Measurements from ENCODE around the gene HEY2. TPM values are rescaled to one million over a fixed set of nuclear protein-coding genes. Genes with fewer than 3 reads are reported as not detected.
A peak's percentile ranks its signal among the peaks of the same experiment; 100 is the strongest.

HEY2 gene
- total and polyA plus RNA-seq, 10 of the 15 experiments (the other 5 are each of a cell fraction or from before 2014, with no cell fraction given) = 0.01 to 0.32 (median 0.08) TPM; not detected in 4

DNA sequence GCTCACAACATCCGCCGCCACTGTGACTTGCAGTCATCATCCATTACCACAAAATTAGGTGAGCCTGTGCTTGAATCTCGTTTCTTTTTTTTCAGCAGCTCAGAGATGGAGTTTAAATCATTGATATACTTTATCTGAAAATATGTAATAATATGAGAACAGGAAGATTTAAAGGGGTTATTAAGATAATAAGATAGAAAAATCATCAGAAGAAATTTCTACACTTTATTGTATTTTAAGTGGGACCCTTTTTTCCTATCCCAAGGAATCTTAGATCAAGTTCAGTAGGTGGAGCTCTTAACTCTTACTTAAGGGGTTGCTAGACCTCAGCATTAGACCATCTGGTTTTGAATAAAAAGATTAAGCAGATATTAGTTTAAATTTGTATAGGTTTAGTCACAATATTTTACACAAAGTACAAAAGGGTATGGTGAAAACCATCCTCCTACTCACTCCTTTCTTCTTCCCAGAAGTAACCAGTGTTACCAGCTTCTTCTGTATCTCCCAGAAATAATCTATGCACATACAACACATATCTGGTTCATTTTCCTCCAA, 32.0 kb downstream of the HEY2 start (continued):
- TF ChIP-seq MYC (IDR thresholded peaks at IDR 0.05; ENCODE audit: insufficient read depth, insufficient read length, insufficient replicate concordance, low read length, severe bottlenecking) = no peak
- TF ChIP-seq, protein P1, sequence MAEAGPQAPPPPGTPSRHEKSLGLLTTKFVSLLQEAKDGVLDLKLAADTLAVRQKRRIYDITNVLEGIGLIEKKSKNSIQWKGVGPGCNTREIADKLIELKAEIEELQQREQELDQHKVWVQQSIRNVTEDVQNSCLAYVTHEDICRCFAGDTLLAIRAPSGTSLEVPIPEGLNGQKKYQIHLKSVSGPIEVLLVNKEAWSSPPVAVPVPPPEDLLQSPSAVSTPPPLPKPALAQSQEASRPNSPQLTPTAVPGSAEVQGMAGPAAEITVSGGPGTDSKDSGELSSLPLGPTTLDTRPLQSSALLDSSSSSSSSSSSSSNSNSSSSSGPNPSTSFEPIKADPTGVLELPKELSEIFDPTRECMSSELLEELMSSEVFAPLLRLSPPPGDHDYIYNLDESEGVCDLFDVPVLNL (IDR thresholded peaks at IDR 0.05; ENCODE audit: low read depth, low read length) = no peak
- TF ChIP-seq CBFB (IDR thresholded peaks at IDR 0.05; ENCODE audit: low read depth) = no peak
- TF ChIP-seq ZNF622 (IDR thresholded peaks at IDR 0.05) = no peak
- peak; percentile 50; the same call in 1 of the 2 replicates for TF ChIP-seq YY1 (IDR thresholded peaks at IDR 0.05; ENCODE audit: low read depth, low read length)
- no peak for TF ChIP-seq FOXM1 (IDR thresholded peaks at IDR 0.05; ENCODE audit: low read depth, low read length)
- TF ChIP-seq, protein P2, sequence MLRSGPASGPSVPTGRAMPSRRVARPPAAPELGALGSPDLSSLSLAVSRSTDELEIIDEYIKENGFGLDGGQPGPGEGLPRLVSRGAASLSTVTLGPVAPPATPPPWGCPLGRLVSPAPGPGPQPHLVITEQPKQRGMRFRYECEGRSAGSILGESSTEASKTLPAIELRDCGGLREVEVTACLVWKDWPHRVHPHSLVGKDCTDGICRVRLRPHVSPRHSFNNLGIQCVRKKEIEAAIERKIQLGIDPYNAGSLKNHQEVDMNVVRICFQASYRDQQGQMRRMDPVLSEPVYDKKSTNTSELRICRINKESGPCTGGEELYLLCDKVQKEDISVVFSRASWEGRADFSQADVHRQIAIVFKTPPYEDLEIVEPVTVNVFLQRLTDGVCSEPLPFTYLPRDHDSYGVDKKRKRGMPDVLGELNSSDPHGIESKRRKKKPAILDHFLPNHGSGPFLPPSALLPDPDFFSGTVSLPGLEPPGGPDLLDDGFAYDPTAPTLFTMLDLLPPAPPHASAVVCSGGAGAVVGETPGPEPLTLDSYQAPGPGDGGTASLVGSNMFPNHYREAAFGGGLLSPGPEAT (IDR thresholded peaks at IDR 0.05; ENCODE audit: low read depth) = no peak
- peak; percentile 61 for TF ChIP-seq RAD21 (IDR thresholded peaks at IDR 0.05; ENCODE audit: insufficient read depth, low read depth, low read length)
- TF ChIP-seq, protein P3, sequence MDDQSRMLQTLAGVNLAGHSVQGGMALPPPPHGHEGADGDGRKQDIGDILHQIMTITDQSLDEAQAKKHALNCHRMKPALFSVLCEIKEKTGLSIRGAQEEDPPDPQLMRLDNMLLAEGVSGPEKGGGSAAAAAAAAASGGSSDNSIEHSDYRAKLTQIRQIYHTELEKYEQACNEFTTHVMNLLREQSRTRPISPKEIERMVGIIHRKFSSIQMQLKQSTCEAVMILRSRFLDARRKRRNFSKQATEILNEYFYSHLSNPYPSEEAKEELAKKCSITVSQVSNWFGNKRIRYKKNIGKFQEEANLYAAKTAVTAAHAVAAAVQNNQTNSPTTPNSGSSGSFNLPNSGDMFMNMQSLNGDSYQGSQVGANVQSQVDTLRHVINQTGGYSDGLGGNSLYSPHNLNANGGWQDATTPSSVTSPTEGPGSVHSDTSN (IDR thresholded peaks at IDR 0.05; ENCODE audit: insufficient replicate concordance, low read depth, low read length) = no peak
- TF ChIP-seq SRF (IDR thresholded peaks at IDR 0.05; ENCODE audit: low read depth in 2 of 2, low read length in 2 of 2) = no peak
- TF ChIP-seq MEF2A (IDR thresholded peaks at IDR 0.05; ENCODE audit: insufficient read depth, low read depth, low read length) = no peak
- TF ChIP-seq, protein P4, sequence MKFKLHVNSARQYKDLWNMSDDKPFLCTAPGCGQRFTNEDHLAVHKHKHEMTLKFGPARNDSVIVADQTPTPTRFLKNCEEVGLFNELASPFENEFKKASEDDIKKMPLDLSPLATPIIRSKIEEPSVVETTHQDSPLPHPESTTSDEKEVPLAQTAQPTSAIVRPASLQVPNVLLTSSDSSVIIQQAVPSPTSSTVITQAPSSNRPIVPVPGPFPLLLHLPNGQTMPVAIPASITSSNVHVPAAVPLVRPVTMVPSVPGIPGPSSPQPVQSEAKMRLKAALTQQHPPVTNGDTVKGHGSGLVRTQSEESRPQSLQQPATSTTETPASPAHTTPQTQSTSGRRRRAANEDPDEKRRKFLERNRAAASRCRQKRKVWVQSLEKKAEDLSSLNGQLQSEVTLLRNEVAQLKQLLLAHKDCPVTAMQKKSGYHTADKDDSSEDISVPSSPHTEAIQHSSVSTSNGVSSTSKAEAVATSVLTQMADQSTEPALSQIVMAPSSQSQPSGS (IDR thresholded peaks at IDR 0.05; ENCODE audit: low read length) = no peak
- TF ChIP-seq SMAD5 (IDR thresholded peaks at IDR 0.05; ENCODE audit: low read depth) = no peak
- TF ChIP-seq, protein P5, sequence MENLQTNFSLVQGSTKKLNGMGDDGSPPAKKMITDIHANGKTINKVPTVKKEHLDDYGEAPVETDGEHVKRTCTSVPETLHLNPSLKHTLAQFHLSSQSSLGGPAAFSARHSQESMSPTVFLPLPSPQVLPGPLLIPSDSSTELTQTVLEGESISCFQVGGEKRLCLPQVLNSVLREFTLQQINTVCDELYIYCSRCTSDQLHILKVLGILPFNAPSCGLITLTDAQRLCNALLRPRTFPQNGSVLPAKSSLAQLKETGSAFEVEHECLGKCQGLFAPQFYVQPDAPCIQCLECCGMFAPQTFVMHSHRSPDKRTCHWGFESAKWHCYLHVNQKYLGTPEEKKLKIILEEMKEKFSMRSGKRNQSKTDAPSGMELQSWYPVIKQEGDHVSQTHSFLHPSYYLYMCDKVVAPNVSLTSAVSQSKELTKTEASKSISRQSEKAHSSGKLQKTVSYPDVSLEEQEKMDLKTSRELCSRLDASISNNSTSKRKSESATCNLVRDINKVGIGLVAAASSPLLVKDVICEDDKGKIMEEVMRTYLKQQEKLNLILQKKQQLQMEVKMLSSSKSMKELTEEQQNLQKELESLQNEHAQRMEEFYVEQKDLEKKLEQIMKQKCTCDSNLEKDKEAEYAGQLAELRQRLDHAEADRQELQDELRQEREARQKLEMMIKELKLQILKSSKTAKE (IDR thresholded peaks at IDR 0.05; ENCODE audit: low read depth, poor library complexity, severe bottlenecking) = peak; percentile 40
- TF ChIP-seq, protein P6, sequence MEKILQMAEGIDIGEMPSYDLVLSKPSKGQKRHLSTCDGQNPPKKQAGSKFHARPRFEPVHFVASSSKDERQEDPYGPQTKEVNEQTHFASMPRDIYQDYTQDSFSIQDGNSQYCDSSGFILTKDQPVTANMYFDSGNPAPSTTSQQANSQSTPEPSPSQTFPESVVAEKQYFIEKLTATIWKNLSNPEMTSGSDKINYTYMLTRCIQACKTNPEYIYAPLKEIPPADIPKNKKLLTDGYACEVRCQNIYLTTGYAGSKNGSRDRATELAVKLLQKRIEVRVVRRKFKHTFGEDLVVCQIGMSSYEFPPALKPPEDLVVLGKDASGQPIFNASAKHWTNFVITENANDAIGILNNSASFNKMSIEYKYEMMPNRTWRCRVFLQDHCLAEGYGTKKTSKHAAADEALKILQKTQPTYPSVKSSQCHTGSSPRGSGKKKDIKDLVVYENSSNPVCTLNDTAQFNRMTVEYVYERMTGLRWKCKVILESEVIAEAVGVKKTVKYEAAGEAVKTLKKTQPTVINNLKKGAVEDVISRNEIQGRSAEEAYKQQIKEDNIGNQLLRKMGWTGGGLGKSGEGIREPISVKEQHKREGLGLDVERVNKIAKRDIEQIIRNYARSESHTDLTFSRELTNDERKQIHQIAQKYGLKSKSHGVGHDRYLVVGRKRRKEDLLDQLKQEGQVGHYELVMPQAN (conservative IDR thresholded peaks at IDR 0.05) = no peak
- no peak for TF ChIP-seq NRF1 (conservative IDR thresholded peaks at IDR 0.05; ENCODE audit: low read depth, low read length)
- TF ChIP-seq NBN (IDR thresholded peaks at IDR 0.05) = no peak
- TF ChIP-seq STAT3 (IDR thresholded peaks at IDR 0.05; ENCODE audit: low read depth, low read length) = no peak
- TF ChIP-seq RB1 (IDR thresholded peaks at IDR 0.05; ENCODE audit: borderline replicate concordance) = no peak
